Hepatic stellate cell (primary cell): ENCODE measurements around the gene RGS9.
A peak's percentile ranks its signal among the peaks of the same experiment; 100 is the strongest.

Experiments
- DNase-seq: peaks from one replicate; pipeline ENCODE4 v3.0.0; 2011; ENCODE audit warnings: low spot score

RGS9 gene

GRCh38 chr17:65261152-65261551 lies 124.0 kb downstream of the RGS9 start:
- no peak for DNase-seq

GRCh38 chr17:65261682-65262636 lies 124.8 kb downstream of the RGS9 start:
- no peak for DNase-seq

- no peak for DNase-seq
Measured at GRCh38 chr17:65265276-65265675, 128.1 kb downstream of the RGS9 start.

GRCh38 chr17:65268832-65269231 lies 131.7 kb downstream of the RGS9 start:
- peak; percentile 39 for DNase-seq

- no peak for DNase-seq
Measured at GRCh38 chr17:65270499-65271253, 133.5 kb downstream of the RGS9 start.

GRCh38 chr17:65271296-65271695 lies 134.1 kb downstream of the RGS9 start:
- no peak for DNase-seq
